GM19463 (cell line): Measurements from ENCODE around the gene ARPIN.

Experiments
- ATAC-seq: cut with Tn5 transposase; IDR thresholded peaks from one replicate; pipeline ENCODE4 v1.9.1; 2021; ENCODE audit warnings: mild to moderate bottlenecking, moderate library complexity; ENCODE audit not compliant: unreplicated experiment

ARPIN gene

GRCh38 chr15:89847101-89847500 lies 65.7 kb downstream of the ARPIN start:
- ATAC-seq, result no peak

GRCh38 chr15:89845305-89845893 lies 67.4 kb downstream of the ARPIN start:
- no peak for ATAC-seq
